Spleen (tissue), 11 donors: ENCODE measurements around the gene CNTN5. TPM values are rescaled to one million over a fixed set of nuclear protein-coding genes. Genes with fewer than 3 reads are reported as not detected.
"Not testable (repeated sequence)": the region's sequence is repeated elsewhere in the genome, so short reads cannot be mapped to it uniquely, and the experiment has no call there.

Experiments used
- DNase-seq: peaks from one replicate; pipeline ENCODE4 v3.0.0-alpha.2; 2020
- H3K27ac ChIP-seq, 8 donors: fragments of 200-600 bp; sonication (generic) in 7 of 8; 1 replicate in 4 of 8; 2 replicates in 4 of 8; pipeline versions ENCODE4 v1.5.0 to v1.8.0; 2016 to 2021; ENCODE audit warnings: inconsistent platforms in 4 of 8, mild to moderate bottlenecking in 4 of 8, moderate library complexity in 1 of 8
- H3K27me3 ChIP-seq, 7 donors: fragments of 200-600 bp; sonication (generic) in 6 of 7; replicated peaks in 1 of 7; 1 replicate in 4 of 7; 2 replicates in 3 of 7; pipeline versions ENCODE4 v1.5.0 to v1.8.0; 2016 to 2021; ENCODE audit warnings: inconsistent platforms in 3 of 7, mild to moderate bottlenecking in 1 of 7
- H3K36me3 ChIP-seq, 6 donors: fragments of 200-600 bp; sonication (generic) in 5 of 6; 1 replicate in 4 of 6; 2 replicates in 2 of 6; pipeline versions ENCODE4 v1.5.0 to v1.8.0; 2016 to 2021; ENCODE audit warnings: inconsistent platforms in 2 of 6
- H3K4me1 ChIP-seq, 6 donors: fragments of 200-600 bp; sonication (generic) in 5 of 6; 1 replicate in 3 of 6; 2 replicates in 3 of 6; pipeline versions ENCODE4 v1.5.0 to v1.8.0; 2016 to 2021; ENCODE audit warnings: inconsistent platforms in 3 of 6
- H3K4me3 ChIP-seq, 8 donors: fragments of 200-600 bp; sonication (generic) in 7 of 8; 1 replicate in 4 of 8; 2 replicates in 4 of 8; pipeline versions ENCODE4 v1.5.0 to v1.8.0; 2016 to 2021; ENCODE audit warnings: inconsistent platforms in 4 of 8, mild to moderate bottlenecking in 4 of 8, moderate library complexity in 2 of 8
- H3K9me3 ChIP-seq, 8 donors: fragments of 200-600 bp; sonication (generic) in 7 of 8; 1 replicate in 4 of 8; 2 replicates in 4 of 8; pipeline versions ENCODE4 v1.5.0 to v1.8.0; 2016 to 2021; ENCODE audit warnings: inconsistent platforms in 4 of 8
- CTCF ChIP-seq, 11 experiments: fragments of 200-600 bp in 7 of 11; fragments of 450-650 bp in 4 of 11; sonication (generic) in 4 of 11; IDR thresholded peaks in 8 of 11; conservative IDR thresholded peaks in 3 of 11; 1 replicate in 7 of 11; 2 replicates in 4 of 11; pipeline versions ENCODE4 v1.4.0 to v1.8.0; 2016 to 2021; ENCODE audit warnings: antibody characterized with exemption in 11 of 11, inconsistent platforms in 4 of 11, mild to moderate bottlenecking in 1 of 11
- POLR2A ChIP-seq, 3 donors: fragments of 450-650 bp; IDR thresholded peaks; one replicate each; pipeline ENCODE4 v1.5.1; 2017; ENCODE audit warnings: antibody characterized with exemption in 3 of 3, mild to moderate bottlenecking in 1 of 3
- POLR2AphosphoS5 ChIP-seq, 3 donors: sonication (generic); formaldehyde crosslinking; IDR thresholded peaks; one replicate each; pipeline ENCODE4 v1.5.1; 2017; ENCODE audit warnings: antibody characterized with exemption in 3 of 3
- WGBS, 5 donors: extraction: QIAGEN DNeasy Blood & Tissue Kit in 3 of 5; methylation state at CpG; one replicate each; pipeline versions ENCODE4 v1.1.5 to v1.1.7; 2013 to 2018; 5-methylcytosine and 5-hydroxymethylcytosine counted together
- intact Hi-C: fragments of 100-400 bp; cut with DNase I; formaldehyde crosslinking; loops from one replicate; pipeline ENCODE4 v1.15.0; 2023; ENCODE audit warnings: low total_unique reads
- polyA plus RNA-seq, 3 donors: library from polyadenylated mRNA; stranded (reverse); fragments of 200-250 nt; gene quantifications; one replicate each; pipeline ENCODE4 v1.2.1, GENCODE V29; 2013
- total RNA-seq, 7 donors: library from RNA; depleted of rRNA in 3 of 7; stranded (reverse); fragments of >200 nt in 3 of 7; fragmentation: NEBNext Ultra II Directional in 4 of 7; extraction: Animal tissue kit (Norgen Biotek cat#: 25700) in 4 of 7; gene quantifications; one replicate each; pipeline versions ENCODE4 v1.1.0 to v1.2.1, GENCODE V29; 2016 to 2021
- donor health status: healthy with polysubstance abuse.
- donor health status: DM: no; HTN: no; CAD: no; lungs with moderate emphysema.
- donor health status: DM: no; HTN: no; CAD: no.
- donor health status: Bipolar disorder and iron deficiency.
- donor health status: healthy.
- donor health status: DM: no; HTN: no; CAD: no.
- donor health status: DM: yes; HTN: yes; CAD: no.

The CNTN5 gene
- total and polyA plus RNA-seq, 10 donors: 0.02 TPM; not detected in 8

- TF ChIP-seq POLR2AphosphoS5 (IDR thresholded peaks at IDR 0.05) (no peak), POLR2A (IDR thresholded peaks at IDR 0.05) (no peak), CTCF (IDR thresholded peaks at IDR 0.05 in 8 of 11, conservative IDR thresholded peaks at IDR 0.05 in 3 of 11) (no peak)
- H3K36me3 ChIP-seq: no peaks in the 10 kb centered on the region
- intact Hi-C loops: no loop called here
- no peaks in the 10 kb centered on the region for H3K4me1 ChIP-seq
- H3K27ac ChIP-seq: no peak overlapping the region
- DNase-seq: no peak
- H3K4me3 ChIP-seq: no peak overlapping the region
- H3K27me3 ChIP-seq: no peaks in the 10 kb centered on the region
- H3K9me3 ChIP-seq: no peaks in the 10 kb centered on the region
- WGBS, 5 donors: 76 to 87% (median 82%) methylated on average over 5 of the region's 5 CpGs
Measured at GRCh38 chr11:99080154-99080553, 59.4 kb downstream of the CNTN5 start.

GRCh38 chr11:99098258-99098657, 77.5 kb downstream of the CNTN5 start:
- no peak for TF ChIP-seq POLR2AphosphoS5 (IDR thresholded peaks at IDR 0.05)
- no peak for TF ChIP-seq CTCF (IDR thresholded peaks at IDR 0.05 in 8 of 11, conservative IDR thresholded peaks at IDR 0.05 in 3 of 11)
- TF ChIP-seq POLR2A (IDR thresholded peaks at IDR 0.05): no peak
- H3K4me1 ChIP-seq: no peaks in the 10 kb centered on the region
- H3K27me3 ChIP-seq: no peaks in the 10 kb centered on the region
- DNase-seq: no peak
- no peaks in the 10 kb centered on the region for H3K36me3 ChIP-seq
- intact Hi-C loops: no loop called here
- peaks cover 0 to 25% (median 17%) of the 10 kb centered on the region in 8 donors for H3K9me3 ChIP-seq
- 74 to 78% (median 77%) methylated on average over 6 of the region's 6 CpGs for WGBS, 5 donors
- H3K27ac ChIP-seq: no peak overlapping the region
- no peak overlapping the region for H3K4me3 ChIP-seq

- Histone ChIP-seq H3K9me3 (peaks cover 0 to 27% (median 17%) of the 10 kb centered on the region in 8 donors), H3K27ac (no peak overlapping the region), H3K4me3 (no peak overlapping the region), H3K4me1 (no peaks in the 10 kb centered on the region), H3K27me3 (no peaks in the 10 kb centered on the region), H3K36me3 (no peaks in the 10 kb centered on the region)
- intact Hi-C loops: no loop called here
- WGBS, 5 donors: 78 to 89% (median 79%) methylated on average over 1 of the region's 1 CpG
- no peak for TF ChIP-seq CTCF (IDR thresholded peaks at IDR 0.05 in 8 of 11, conservative IDR thresholded peaks at IDR 0.05 in 3 of 11)
- TF ChIP-seq POLR2A (IDR thresholded peaks at IDR 0.05): no peak
- TF ChIP-seq POLR2AphosphoS5 (IDR thresholded peaks at IDR 0.05): no peak
- no peak for DNase-seq
Measured at GRCh38 chr11:99098751-99099150, 78.0 kb downstream of the CNTN5 start.

- DNase-seq: no peak
- TF ChIP-seq CTCF (IDR thresholded peaks at IDR 0.05 in 8 of 11, conservative IDR thresholded peaks at IDR 0.05 in 3 of 11): no peak
- no peak for TF ChIP-seq POLR2A (IDR thresholded peaks at IDR 0.05)
- TF ChIP-seq POLR2AphosphoS5 (IDR thresholded peaks at IDR 0.05): no peak
- 85 to 96% (median 95%) methylated on average over 2 of the region's 2 CpGs for WGBS, 5 donors
- Histone ChIP-seq H3K4me1 (no peaks in the 10 kb centered on the region), H3K27ac (no peak overlapping the region), H3K4me3 (no peak overlapping the region), H3K36me3 (no peaks in the 10 kb centered on the region), H3K27me3 (no peaks in the 10 kb centered on the region), H3K9me3 (peaks cover 0 to 15% (median 2%) of the 10 kb centered on the region in 8 donors)
- intact Hi-C loops: no loop called here
Measured at GRCh38 chr11:99117603-99118002, 96.9 kb downstream of the CNTN5 start.

- DNase-seq, intact Hi-C loops, H3K36me3 ChIP-seq, H3K27ac ChIP-seq, H3K4me3 ChIP-seq, H3K27me3 ChIP-seq, H3K4me1 ChIP-seq: not testable (repeated sequence)
- H3K9me3 ChIP-seq: peaks cover 0 to 36% (median 16%) of the 10 kb centered on the region in 8 donors
- 77 to 96% (median 93%) methylated on average over 3 of the region's 3 CpGs for whole genome bisulfite sequencing, 5 donors
Measured at GRCh38 chr11:99133862-99134261, 113.1 kb downstream of the CNTN5 start.
